ENCODE data around the gene COLQ.
A peak's percentile ranks its signal among the peaks of the same experiment; 100 is the strongest.
"Not testable (repeated sequence)": the region's sequence is repeated elsewhere in the genome, so short reads cannot be mapped to it uniquely, and the experiment has no call there.

COLQ gene

GRCh38 chr3:15438983-15439382 is 82.5 kb downstream of the COLQ start:
- FAIRE-seq = no peak

GRCh38 chr3:15436246-15436645 is 85.3 kb downstream of the COLQ start:
- DNase-seq (ENCODE audit: extremely low spot score, insufficient read length, low read depth) (no peak), FAIRE-seq (no peak)

More at GRCh38 chr3:15438983-15439382, 82.5 kb downstream of the COLQ start:
- DNase-seq (ENCODE audit: extremely low spot score, insufficient read length, low read depth) = no peak

- FAIRE-seq (no peak), DNase-seq (ENCODE audit: extremely low spot score, insufficient read length, low read depth) (no peak)
These were observed 86.8 kb downstream of the COLQ start for GRCh38 chr3:15434756-15435155.

DNA sequence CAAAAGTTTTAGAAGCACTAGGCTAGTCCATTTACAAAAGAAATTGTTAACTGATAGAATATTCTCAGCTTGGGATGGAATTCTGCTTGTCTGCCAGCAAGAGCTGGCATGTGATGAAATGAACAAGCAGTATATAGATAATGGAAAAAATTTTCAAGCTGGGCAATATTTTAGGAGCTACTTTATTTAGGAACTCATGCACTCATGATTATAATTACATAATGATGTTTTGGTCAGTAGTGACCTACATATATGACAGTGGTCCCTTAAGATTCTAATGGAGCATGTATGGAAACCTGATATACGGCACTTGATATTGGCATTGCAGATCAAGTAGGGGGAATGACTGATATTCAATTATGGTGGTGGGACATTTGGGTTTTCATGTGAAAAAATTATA is 88.0 kb downstream of the COLQ start:
- FAIRE-seq (no peak), DNase-seq (ENCODE audit: extremely low spot score, insufficient read length, low read depth) (no peak)

DNA sequence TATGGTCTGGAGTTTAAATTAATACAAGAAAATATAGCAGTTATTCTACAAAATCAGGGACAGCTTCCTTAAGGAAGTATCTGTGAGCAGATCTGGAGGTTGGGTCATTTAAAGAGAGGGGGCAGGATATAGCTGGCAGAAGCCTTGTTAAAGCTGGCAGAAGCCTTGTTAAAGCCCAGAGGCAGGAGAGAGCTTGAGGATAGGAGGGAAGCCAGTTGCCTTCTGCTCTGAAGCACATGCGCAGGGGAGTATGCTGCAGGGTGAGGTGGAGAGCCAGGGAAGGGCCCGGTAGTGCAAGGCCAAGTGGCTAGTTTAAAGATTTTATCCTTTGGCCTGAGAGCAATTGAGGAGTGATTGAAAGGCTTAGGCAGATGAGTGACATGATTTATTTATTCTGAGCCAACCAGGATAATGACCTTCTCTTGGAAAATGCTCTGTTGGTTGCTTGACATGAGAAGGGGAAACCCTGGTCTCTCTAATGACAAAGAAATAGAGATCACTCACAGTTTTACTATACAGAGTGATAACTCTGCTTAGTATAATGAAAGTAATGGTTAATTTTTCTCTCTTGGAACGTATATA is 90.2 kb downstream of the COLQ start:
- DNase-seq (ENCODE audit: extremely low spot score, insufficient read length, low read depth) (no peak), FAIRE-seq (no peak)

- DNase-seq (ENCODE audit: extremely low spot score, insufficient read length, low read depth) (no peak), FAIRE-seq (no peak)
These were observed 90.9 kb downstream of the COLQ start for GRCh38 chr3:15430624-15431023.

GRCh38 chr3:15429080-15429479 is 92.4 kb downstream of the COLQ start:
- no peak for DNase-seq (ENCODE audit: extremely low spot score, insufficient read length, low read depth)
- FAIRE-seq = no peak

GRCh38 chr3:15428539-15428938 is 93.0 kb downstream of the COLQ start:
- FAIRE-seq = no peak
- no peak for DNase-seq (ENCODE audit: extremely low spot score, insufficient read length, low read depth)

DNA sequence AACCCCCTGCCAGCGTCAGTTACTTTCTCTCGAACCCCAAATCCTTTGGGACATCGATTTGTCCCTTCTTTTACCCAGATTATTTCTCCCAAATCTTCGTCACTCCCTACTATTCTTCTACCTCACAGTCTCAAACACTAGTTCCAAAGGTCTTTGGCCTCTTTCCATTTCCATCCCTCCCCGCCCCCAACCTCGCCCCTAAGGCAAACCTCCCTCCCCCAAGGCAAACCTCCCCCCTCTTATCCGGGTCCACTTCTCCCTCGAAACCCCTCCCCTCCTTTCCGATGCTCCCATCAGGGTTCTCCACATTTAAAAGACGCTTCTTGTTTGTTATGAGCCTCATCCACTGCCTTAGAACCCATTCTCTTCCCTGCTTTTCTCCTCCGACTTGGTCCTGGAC is 93.5 kb downstream of the COLQ start:
- FAIRE-seq (no peak), DNase-seq (ENCODE audit: extremely low spot score, insufficient read length, low read depth) (no peak)

- peak; percentile 88 for FAIRE-seq
- peak; percentile 89 for DNase-seq (ENCODE audit: extremely low spot score, insufficient read length, low read depth)
These were observed 94.2 kb downstream of the COLQ start, which contains the start of the genes EAF1 and METTL6 for GRCh38 chr3:15427182-15427880. Gene EAF1, plus strand, starts transcription at chr3:15427598. Its CDS starts 182 bp downstream, at chr3:15427780. Gene METTL6, minus strand, starts transcription at chr3:15427544. Its CDS starts 1,033 bp downstream, at chr3:15426511.

DNA sequence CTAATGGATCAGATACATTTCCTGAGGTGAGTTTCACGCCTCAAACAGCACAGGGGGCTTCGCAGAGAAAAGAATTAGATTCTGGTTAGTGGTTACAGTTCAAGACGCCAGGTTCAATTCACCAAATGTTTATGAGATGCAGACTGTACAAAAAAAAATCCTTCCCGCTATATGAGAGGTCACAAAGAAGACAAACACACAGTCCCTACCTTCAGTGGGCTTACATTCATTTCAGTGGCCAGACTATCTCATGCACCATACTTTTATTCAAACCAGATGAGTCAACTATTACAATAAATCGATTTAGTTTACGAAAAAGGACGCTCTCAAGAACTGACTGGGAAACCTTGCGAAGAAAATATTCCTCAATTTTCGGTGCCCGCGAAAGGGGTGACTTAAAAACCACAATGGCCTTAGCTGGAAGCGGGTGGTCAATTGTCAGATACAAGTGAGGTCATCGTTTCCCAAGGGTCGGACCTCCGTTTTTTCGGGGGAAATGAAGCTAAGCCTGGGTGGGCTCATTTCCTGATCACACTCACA is 94.9 kb downstream of the COLQ start:
- no peak for DNase-seq (ENCODE audit: extremely low spot score, insufficient read length, low read depth)
- FAIRE-seq = no peak

DNA sequence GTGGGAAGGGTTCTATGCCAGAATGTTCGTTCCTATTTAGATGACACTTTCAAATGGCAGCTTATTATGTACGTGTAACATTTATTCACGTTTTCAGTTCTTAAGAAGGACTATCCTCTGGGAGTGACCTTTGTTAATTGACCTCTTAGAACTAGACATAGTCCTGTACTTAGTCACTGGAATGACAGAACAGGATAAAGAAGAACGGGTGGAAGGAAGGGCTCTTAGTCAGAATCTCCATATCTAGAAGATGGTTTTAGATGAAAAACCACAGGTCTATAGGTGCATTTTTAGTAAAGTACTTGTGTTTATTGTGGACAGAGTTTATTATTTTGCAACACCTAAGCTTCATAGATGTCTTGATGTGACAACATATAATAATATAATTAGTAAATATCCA is 100.6 kb downstream of the COLQ start:
- FAIRE-seq (no peak), DNase-seq (ENCODE audit: extremely low spot score, insufficient read length, low read depth) (no peak)

- not testable (repeated sequence) for DNase-seq (ENCODE audit: extremely low spot score, insufficient read length, low read depth); FAIRE-seq
These were observed 110.5 kb downstream of the COLQ start for GRCh38 chr3:15410966-15411365.

GRCh38 chr3:15409774-15410173 is 111.7 kb downstream of the COLQ start:
- DNase-seq (ENCODE audit: extremely low spot score, insufficient read length, low read depth) (no peak), FAIRE-seq (no peak)

DNA sequence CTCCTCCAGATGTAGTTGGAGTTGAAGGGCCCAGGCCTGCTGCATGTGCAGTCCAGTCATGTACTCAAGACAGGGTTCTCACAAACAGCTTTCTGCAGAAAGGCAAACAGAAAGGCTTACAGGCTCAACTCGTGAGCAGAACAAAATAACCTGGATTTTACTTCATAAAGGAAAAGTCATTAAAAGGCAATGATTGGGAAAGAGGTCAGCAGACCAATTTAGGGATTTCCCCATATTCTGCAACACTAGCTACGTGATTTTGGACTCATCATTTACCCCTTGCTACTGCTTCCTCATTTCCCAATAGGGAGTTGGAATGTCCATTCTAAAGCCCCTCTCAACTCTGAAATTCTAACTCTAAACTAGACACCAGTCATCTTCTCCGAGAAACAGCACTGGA is 112.3 kb downstream of the COLQ start:
- no peak for FAIRE-seq
- DNase-seq (ENCODE audit: extremely low spot score, insufficient read length, low read depth) = no peak

GRCh38 chr3:15405448-15406050 is 116.0 kb downstream of the COLQ start:
- DNase-seq (ENCODE audit: extremely low spot score, insufficient read length, low read depth) (no peak), FAIRE-seq (peak; percentile 71)

DNA sequence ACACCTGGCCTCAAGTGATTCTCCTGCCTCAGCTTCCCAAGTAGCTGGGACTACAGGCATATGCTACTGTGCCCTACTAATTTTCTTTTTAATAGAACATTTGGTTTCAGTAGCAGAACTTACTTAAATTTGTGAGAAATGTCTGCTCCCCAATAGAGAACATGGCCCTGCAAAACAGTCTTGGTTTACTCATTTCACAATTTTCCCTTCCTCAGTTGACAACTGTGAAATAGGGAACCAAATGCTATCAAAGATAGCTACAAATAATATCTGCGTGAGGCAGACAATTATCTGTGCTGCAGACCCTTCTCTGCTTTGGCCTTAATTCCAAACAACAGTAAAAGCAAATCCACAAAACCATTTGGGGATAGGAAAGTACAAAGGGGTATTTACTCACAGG is 116.7 kb downstream of the COLQ start:
- DNase-seq (ENCODE audit: extremely low spot score, insufficient read length, low read depth) (no peak), FAIRE-seq (no peak)

DNA sequence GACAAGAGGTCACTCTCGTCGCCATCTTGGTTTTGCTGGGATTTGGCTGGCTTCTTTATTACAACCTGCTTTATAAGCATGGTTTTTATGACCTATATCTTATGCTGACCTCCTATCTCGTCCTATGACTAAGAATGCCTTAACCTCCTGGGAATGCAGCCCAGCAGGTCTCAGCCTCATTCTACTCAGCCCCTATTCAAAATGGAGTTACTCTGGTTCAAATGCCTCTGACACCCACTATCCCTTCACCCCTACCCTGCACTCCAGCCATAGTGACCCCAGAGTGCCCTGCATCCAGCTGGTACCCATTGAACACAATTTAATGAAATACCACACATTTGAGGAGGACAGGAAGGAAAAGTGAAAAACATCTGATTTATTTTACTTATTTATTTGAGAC is 117.5 kb downstream of the COLQ start:
- FAIRE-seq = no peak
- no peak for DNase-seq (ENCODE audit: extremely low spot score, insufficient read length, low read depth)

GRCh38 chr3:15403495-15403894 is 118.0 kb downstream of the COLQ start:
- FAIRE-seq (no peak), DNase-seq (ENCODE audit: extremely low spot score, insufficient read length, low read depth) (no peak)

DNA sequence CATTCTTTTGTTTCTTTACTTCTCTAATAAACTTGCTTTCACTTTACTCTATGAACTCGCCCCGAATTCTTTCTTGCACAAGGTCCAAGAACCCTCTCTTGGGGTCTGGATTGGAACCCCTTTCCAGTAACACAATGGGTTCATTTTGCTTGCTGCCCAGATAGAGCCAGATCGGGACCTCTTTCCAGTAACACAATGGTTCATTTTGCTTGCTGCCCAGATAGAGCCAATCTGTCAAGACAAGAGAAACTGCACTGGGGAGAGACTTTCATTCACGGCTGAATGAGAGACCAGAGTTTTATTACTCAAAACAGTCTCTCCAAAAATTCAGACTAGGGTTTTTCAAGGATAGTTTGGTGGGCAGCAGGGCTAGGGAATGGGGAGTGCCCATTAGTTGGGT is 119.6 kb downstream of the COLQ start:
- DNase-seq (ENCODE audit: extremely low spot score, insufficient read length, low read depth) (no peak), FAIRE-seq (no peak)

All from GM18507 (cell line).